GM12878 (cell line): Measurements from ENCODE around the gene OXT. TPM values are rescaled to one million over a fixed set of nuclear protein-coding genes. Genes with fewer than 3 reads are reported as not detected.
A peak's percentile ranks its signal among the peaks of the same experiment; 100 is the strongest.

Source experiments
- CREM ChIP-seq: IDR thresholded peaks from 2 replicates; pipeline ENCODE4 v1.6.1; 2014; ENCODE audit warnings: antibody characterized with exemption, low read depth
- EGR1 ChIP-seq, 2 experiments: IDR thresholded peaks; 1 replicate in 1 of 2; 2 replicates in 1 of 2; pipeline ENCODE4 v1.6.1; 2011 to 2012; ENCODE audit warnings: low read depth in 2 of 2, low read length in 2 of 2, borderline replicate concordance in 1 of 2, mild to moderate bottlenecking in 1 of 2, moderate library complexity in 1 of 2
- HCFC1 ChIP-seq: fragments of 150-350 bp; IDR thresholded peaks from 2 replicates; pipeline ENCODE4 v1.6.1; 2014; ENCODE audit warnings: low read length
- HDGF ChIP-seq: fragments of 450-650 bp; IDR thresholded peaks from 2 replicates; pipeline ENCODE4 v1.6.1; 2016; ENCODE audit warnings: antibody characterized with exemption
- IKZF2 ChIP-seq, 2 experiments: fragments of 450-650 bp; IDR thresholded peaks; 2 replicates each; pipeline ENCODE4 v1.6.1; 2017; ENCODE audit warnings: mild to moderate bottlenecking in 2 of 2, moderate library complexity in 2 of 2
- NR2F1 ChIP-seq: fragments of 450-650 bp; conservative IDR thresholded peaks from 2 replicates; pipeline ENCODE4 v1.6.1; 2017; ENCODE audit warnings: mild to moderate bottlenecking
- POLR2A ChIP-seq: IDR thresholded peaks from 2 replicates; pipeline ENCODE4 v1.6.1; 2011; ENCODE audit warnings: low read depth, mild to moderate bottlenecking, low read length
- RELA ChIP-seq: fragments of 450-650 bp; IDR thresholded peaks from 2 replicates; pipeline ENCODE4 v1.8.0; 2014; ENCODE audit warnings: borderline replicate concordance; ENCODE audit not compliant: partially characterized antibody
- SUPT20H ChIP-seq: IDR thresholded peaks from 2 replicates; pipeline ENCODE4 v1.6.1; 2011; ENCODE audit warnings: low read depth, mild to moderate bottlenecking, low read length, moderate library complexity, borderline replicate concordance; ENCODE audit not compliant: control insufficient read depth
- TCF12 ChIP-seq: IDR thresholded peaks from 2 replicates; pipeline ENCODE4 v1.6.1; 2011; ENCODE audit warnings: low read depth, mild to moderate bottlenecking, low read length
- polyA plus RNA-seq, 11 experiments: library from polyadenylated mRNA; depleted of rRNA in 4 of 11; unstranded in 6 of 11; stranded (reverse) in 5 of 11; fragments of >200 nt; fragmentation: Nextera tagmentation in 4 of 11; fragmentation: Illumina TruSeq in 1 of 11; extraction: Ambion mirVana in 4 of 11; extraction: Trizol in 1 of 11; gene quantifications; 1 replicate in 1 of 11; 2 replicates in 10 of 11; pipeline versions ENCODE4 v1.2.1 to v1.2.3, GENCODE V29; 2011 to 2016; ENCODE audit warnings: inconsistent platforms in 2 of 11, missing spikeins in 2 of 11, low read depth in 1 of 11
- total RNA-seq, 4 experiments: library from RNA; depleted of rRNA in 3 of 4; stranded (reverse); fragments of >200 nt in 3 of 4; fragmentation: Illumina TruSeq in 1 of 4; extraction: Trizol in 1 of 4; gene quantifications; 2 replicates each; pipeline versions ENCODE4 v1.2.1 to v1.2.3, GENCODE V29; 2013 to 2021
- TF ChIP-seq, protein P1 (sequence below), 3 experiments: IDR thresholded peaks in 2 of 3; conservative IDR thresholded peaks in 1 of 3; 2 replicates each; pipeline ENCODE4 v1.5.1; 2011; ENCODE audit warnings: low read depth in 3 of 3, low read length in 3 of 3, mild to moderate bottlenecking in 3 of 3, control low read depth in 2 of 3, moderate library complexity in 2 of 3, inconsistent platforms in 1 of 3, mixed read lengths in 1 of 3; ENCODE audit not compliant: control insufficient read depth in 2 of 3, insufficient read depth in 1 of 3; ENCODE audit errors: extremely low read depth in 1 of 3
- TF ChIP-seq, protein P2 (sequence below): fragments of 450-650 bp; IDR thresholded peaks from 2 replicates; pipeline ENCODE4 v1.6.1; 2014; ENCODE audit warnings: mild to moderate bottlenecking
- TF ChIP-seq, protein P3 (sequence below): fragments of 450-650 bp; IDR thresholded peaks from 2 replicates; pipeline ENCODE4 v1.6.1; 2018; ENCODE audit warnings: borderline replicate concordance, mild to moderate bottlenecking; ENCODE audit not compliant: partially characterized antibody
- TF ChIP-seq, protein P4 (sequence below): IDR thresholded peaks from 2 replicates; pipeline ENCODE4 v1.6.1; 2012; ENCODE audit warnings: mild to moderate bottlenecking, low read depth, low read length
- TF ChIP-seq, protein P5 (sequence below): IDR thresholded peaks from 2 replicates; pipeline ENCODE4 v1.6.1; 2012; ENCODE audit warnings: low read depth, low read length, improper control_type of control experiment

The OXT gene
- total and polyA plus RNA-seq, 10 of the 15 experiments (the other 5 are each of a cell fraction or from before 2014, with no cell fraction given), result not detected

DNA sequence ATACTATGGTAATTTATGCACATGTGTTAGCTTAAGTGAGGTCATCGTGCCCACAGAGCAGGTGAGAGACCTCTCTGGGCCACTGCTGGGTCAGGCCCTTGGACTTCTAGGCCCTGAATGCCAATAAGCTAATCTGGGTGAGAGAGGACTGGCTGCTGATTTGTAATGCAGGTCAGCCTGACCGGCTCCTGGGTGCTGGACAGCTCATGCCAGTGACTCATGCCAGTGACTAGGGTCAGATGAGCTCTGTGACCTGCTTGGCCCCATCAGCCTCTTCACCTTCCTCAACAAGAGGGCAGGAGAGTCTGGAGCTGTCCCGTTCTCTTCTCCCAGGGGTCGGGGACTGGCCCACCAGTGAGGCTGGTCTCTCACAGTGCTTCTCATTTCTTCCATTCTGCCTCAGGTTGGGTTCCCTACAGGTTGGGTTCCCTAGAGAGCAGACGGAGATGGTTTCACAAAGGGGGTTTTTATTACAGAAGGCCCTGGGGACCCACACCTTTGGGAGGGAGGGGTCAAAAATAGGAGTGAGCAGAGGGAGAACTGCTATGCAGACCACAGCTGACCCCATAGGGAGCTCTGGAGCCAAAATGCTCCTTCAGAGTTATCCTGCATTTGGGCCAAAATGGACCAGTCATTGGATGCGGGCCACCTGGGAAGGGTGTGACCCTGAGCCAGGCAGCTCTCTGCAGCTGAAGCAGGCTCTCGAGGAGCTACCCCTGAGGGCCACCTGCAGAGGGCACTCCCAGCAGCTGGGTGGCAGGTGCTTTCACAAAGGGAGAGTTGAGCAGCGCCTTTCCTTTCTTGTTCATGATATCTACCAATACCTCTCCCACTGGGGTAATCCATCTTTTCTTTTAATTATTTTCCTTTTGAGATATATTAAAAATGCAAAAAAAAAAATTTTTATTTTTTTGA is 2.2 kb upstream of the OXT start (continued):
- TF ChIP-seq, protein P1, sequence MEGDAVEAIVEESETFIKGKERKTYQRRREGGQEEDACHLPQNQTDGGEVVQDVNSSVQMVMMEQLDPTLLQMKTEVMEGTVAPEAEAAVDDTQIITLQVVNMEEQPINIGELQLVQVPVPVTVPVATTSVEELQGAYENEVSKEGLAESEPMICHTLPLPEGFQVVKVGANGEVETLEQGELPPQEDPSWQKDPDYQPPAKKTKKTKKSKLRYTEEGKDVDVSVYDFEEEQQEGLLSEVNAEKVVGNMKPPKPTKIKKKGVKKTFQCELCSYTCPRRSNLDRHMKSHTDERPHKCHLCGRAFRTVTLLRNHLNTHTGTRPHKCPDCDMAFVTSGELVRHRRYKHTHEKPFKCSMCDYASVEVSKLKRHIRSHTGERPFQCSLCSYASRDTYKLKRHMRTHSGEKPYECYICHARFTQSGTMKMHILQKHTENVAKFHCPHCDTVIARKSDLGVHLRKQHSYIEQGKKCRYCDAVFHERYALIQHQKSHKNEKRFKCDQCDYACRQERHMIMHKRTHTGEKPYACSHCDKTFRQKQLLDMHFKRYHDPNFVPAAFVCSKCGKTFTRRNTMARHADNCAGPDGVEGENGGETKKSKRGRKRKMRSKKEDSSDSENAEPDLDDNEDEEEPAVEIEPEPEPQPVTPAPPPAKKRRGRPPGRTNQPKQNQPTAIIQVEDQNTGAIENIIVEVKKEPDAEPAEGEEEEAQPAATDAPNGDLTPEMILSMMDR (IDR thresholded peaks at IDR 0.05 in 2 of 3, conservative IDR thresholded peaks at IDR 0.05 in 1 of 3; ENCODE audit: control insufficient read depth in 2 of 3, extremely low read depth in 1 of 3, insufficient read depth in 1 of 3, low read depth in 3 of 3, low read length in 3 of 3), result peak; percentile 19 to 27 (median 19); a peak in 2 of 6 replicates
- TF ChIP-seq, protein P2, sequence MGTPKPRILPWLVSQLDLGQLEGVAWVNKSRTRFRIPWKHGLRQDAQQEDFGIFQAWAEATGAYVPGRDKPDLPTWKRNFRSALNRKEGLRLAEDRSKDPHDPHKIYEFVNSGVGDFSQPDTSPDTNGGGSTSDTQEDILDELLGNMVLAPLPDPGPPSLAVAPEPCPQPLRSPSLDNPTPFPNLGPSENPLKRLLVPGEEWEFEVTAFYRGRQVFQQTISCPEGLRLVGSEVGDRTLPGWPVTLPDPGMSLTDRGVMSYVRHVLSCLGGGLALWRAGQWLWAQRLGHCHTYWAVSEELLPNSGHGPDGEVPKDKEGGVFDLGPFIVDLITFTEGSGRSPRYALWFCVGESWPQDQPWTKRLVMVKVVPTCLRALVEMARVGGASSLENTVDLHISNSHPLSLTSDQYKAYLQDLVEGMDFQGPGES, result no peak
- TF ChIP-seq, protein P3, sequence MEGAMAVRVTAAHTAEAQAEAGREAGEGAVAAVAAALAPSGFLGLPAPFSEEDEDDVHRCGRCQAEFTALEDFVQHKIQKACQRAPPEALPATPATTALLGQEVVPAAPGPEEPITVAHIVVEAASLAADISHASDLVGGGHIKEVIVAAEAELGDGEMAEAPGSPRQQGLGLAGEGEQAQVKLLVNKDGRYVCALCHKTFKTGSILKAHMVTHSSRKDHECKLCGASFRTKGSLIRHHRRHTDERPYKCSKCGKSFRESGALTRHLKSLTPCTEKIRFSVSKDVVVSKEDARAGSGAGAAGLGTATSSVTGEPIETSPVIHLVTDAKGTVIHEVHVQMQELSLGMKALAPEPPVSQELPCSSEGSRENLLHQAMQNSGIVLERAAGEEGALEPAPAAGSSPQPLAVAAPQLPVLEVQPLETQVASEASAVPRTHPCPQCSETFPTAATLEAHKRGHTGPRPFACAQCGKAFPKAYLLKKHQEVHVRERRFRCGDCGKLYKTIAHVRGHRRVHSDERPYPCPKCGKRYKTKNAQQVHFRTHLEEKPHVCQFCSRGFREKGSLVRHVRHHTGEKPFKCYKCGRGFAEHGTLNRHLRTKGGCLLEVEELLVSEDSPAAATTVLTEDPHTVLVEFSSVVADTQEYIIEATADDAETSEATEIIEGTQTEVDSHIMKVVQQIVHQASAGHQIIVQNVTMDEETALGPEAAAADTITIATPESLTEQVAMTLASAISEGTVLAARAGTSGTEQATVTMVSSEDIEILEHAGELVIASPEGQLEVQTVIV, result no peak
- TF ChIP-seq, protein P4, sequence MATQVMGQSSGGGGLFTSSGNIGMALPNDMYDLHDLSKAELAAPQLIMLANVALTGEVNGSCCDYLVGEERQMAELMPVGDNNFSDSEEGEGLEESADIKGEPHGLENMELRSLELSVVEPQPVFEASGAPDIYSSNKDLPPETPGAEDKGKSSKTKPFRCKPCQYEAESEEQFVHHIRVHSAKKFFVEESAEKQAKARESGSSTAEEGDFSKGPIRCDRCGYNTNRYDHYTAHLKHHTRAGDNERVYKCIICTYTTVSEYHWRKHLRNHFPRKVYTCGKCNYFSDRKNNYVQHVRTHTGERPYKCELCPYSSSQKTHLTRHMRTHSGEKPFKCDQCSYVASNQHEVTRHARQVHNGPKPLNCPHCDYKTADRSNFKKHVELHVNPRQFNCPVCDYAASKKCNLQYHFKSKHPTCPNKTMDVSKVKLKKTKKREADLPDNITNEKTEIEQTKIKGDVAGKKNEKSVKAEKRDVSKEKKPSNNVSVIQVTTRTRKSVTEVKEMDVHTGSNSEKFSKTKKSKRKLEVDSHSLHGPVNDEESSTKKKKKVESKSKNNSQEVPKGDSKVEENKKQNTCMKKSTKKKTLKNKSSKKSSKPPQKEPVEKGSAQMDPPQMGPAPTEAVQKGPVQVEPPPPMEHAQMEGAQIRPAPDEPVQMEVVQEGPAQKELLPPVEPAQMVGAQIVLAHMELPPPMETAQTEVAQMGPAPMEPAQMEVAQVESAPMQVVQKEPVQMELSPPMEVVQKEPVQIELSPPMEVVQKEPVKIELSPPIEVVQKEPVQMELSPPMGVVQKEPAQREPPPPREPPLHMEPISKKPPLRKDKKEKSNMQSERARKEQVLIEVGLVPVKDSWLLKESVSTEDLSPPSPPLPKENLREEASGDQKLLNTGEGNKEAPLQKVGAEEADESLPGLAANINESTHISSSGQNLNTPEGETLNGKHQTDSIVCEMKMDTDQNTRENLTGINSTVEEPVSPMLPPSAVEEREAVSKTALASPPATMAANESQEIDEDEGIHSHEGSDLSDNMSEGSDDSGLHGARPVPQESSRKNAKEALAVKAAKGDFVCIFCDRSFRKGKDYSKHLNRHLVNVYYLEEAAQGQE, result peak; percentile 17; the same call in 1 of the 2 replicates
- TF ChIP-seq IKZF2 (IDR thresholded peaks at IDR 0.05) (no peak), NR2F1 (no peak), CREM (no peak), TCF12 (0 out of 2 replicates have a peak, but pooled peaks have one; percentile 45), HDGF (no peak), RELA (no peak), SUPT20H (no peak), HCFC1 (no peak), POLR2A (no peak), EGR1 (IDR thresholded peaks at IDR 0.05; ENCODE audit: borderline replicate concordance in 1 of 2, low read depth in 2 of 2, low read length in 2 of 2) (no peak)
- TF ChIP-seq, protein P5, sequence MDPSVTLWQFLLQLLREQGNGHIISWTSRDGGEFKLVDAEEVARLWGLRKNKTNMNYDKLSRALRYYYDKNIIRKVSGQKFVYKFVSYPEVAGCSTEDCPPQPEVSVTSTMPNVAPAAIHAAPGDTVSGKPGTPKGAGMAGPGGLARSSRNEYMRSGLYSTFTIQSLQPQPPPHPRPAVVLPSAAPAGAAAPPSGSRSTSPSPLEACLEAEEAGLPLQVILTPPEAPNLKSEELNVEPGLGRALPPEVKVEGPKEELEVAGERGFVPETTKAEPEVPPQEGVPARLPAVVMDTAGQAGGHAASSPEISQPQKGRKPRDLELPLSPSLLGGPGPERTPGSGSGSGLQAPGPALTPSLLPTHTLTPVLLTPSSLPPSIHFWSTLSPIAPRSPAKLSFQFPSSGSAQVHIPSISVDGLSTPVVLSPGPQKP, result no peak
